GM18498 (cell line): ENCODE results near the gene NETO2.
A peak's percentile ranks its signal among the peaks of the same experiment; 100 is the strongest.
"Not testable (repeated sequence)": the region's sequence is repeated elsewhere in the genome, so short reads cannot be mapped to it uniquely, and the experiment has no call there.

Experiments
- ATAC-seq: cut with Tn5 transposase; IDR thresholded peaks from one replicate; pipeline ENCODE4 v1.9.1; 2021; ENCODE audit warnings: mild to moderate bottlenecking, moderate library complexity; ENCODE audit not compliant: unreplicated experiment

Gene NETO2, protein sequence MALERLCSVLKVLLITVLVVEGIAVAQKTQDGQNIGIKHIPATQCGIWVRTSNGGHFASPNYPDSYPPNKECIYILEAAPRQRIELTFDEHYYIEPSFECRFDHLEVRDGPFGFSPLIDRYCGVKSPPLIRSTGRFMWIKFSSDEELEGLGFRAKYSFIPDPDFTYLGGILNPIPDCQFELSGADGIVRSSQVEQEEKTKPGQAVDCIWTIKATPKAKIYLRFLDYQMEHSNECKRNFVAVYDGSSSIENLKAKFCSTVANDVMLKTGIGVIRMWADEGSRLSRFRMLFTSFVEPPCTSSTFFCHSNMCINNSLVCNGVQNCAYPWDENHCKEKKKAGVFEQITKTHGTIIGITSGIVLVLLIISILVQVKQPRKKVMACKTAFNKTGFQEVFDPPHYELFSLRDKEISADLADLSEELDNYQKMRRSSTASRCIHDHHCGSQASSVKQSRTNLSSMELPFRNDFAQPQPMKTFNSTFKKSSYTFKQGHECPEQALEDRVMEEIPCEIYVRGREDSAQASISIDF

DNA sequence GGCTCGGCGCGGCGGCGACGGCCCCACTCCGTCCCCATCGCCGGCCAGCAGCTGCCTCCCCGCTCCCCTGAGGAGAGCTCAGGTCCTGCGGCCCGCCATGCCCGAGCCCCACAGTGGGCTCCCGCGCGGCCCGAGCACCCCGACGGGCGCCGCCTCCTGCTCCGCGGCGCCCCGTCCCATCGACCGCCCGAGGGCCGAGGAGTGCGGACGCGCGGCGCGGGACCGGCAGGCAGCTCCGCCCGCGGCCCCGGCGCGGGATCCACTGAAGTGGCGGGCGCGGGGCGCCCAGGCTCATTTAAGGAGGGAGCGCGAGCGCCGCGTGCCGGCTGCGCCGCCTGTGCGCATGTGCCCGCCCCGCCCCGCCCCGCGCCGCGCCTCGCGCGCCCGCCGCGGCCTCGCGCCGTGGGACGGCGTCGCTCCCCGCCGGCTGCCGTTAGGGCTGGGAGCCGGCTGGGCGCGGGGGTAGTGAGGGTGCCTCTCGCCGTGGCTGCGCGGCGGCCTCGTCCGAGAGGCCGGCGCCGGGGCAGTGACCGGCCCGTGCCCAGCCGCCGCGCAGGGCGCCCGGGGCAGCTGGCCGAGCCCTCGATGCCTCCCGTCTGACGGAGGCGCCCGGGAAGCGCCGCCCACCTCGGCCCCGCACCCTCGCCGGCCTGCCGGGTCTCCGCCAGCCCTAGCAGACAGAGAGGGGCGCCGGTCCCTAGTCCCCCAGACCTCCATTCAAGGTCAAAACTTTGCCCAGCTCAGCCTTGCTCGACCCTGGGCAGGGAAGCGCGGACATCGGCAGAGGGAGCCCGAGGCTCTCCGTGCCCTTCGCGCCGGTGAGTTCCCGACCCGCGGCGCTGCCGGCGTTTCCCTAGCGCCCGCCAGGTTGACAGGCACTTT, at the start of gene NETO2:
TSS of gene NETO2 (minus strand) at position 269 of the 882 bp plus-strand sequence. CDS start 333 bp downstream, outside the sequence.
- peak; percentile 66 for ATAC-seq

GRCh38 chr16:47182318-47182717, 38.6 kb upstream of the NETO2 start:
- ATAC-seq = no peak

GRCh38 chr16:47181066-47181465, 37.3 kb upstream of the NETO2 start:
- not testable (repeated sequence) for ATAC-seq

DNA sequence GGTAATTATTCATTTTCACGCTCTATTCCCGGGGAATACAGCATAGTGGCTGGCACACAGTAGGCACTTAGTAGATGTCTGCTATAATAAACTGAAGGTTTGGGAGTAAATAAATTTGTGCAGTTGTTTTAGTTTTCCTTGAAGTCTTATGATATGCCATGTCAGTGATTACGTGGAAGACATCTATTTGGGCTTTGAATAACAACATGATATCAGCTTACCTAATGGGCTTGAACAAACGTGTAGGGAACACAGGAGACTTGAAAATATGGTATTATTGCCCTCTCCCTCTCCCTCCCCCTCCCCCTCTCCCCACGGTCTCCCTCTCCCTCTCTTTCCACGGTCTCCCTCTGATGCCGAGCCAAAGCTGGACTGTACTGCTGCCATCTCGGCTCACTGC, 36.3 kb upstream of the NETO2 start:
- ATAC-seq = no peak

GRCh38 chr16:47175152-47175551, 31.4 kb upstream of the NETO2 start:
- ATAC-seq = no peak

- no peak for ATAC-seq
Measured at GRCh38 chr16:47162670-47163420, 19.1 kb upstream of the NETO2 start.

- ATAC-seq = no peak
Measured at GRCh38 chr16:47161464-47161863, 17.7 kb upstream of the NETO2 start.

DNA sequence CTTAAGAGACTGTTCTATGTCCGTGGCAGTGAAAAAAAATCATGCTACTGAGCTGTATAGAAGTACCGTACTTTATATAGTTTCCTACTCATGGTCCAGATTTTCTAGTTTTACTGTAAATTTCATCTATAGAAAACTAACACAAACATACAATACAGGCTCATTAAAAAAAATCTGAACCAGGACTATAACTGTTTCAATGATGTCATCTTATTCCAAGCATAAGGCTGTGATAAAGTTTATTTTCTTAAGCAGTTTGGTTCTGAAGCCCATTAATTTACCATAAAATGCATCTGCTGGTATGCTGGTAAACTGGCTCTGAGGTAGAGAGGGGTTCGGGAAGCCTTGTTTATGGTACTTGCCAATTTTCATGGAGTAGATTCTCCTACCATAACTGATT, 16.7 kb upstream of the NETO2 start:
- no peak for ATAC-seq

GRCh38 chr16:47158992-47159391, 15.2 kb upstream of the NETO2 start:
- no peak for ATAC-seq

DNA sequence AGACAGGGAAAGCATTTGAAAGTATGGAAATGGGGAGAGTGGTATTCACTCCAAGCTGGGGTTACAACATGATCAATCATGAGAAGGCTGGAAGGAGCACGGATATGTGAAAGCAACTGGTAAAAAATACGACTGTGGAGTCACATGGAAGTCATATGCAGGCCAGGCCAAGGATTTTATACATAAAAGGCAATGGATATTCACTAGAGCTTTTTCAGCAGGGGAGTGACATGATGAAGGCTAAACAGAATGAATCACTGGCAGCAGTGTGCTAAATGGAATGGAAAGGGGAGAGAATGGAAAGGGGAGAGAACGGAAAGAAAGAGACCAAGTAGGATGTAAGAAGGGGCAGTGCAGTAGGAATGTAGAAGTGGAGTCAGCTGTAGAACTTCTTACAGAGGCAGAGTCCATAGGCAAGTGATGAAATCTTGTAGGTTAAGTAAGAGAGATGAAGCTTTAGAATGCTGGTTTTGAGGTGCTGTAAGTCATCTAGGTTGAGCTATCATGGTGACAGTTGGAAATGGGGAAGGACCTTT, 13.0 kb upstream of the NETO2 start:
- no peak for ATAC-seq

- ATAC-seq = not testable (repeated sequence)
Measured at GRCh38 chr16:47152501-47152900, 8.8 kb upstream of the NETO2 start.

DNA sequence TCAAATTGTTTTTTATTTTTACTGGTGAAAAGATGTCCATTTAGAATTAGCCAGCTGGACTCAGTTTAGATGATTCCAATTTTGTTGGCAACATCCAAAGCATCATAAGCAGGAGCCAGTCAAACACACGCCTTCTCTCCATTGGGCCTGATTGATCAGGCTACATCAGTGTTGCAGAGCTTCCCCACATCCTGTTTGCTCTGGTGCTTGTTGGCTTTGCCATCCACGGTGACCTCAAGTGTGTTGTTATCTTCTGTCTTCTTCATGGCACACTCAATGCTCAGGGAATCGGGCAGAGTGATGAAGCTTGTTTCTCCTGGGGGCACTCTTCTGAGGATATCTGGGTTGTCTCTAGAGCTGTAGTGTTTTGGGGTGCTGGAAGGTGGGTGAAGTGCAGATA, 6.3 kb upstream of the NETO2 start:
- no peak for ATAC-seq

DNA sequence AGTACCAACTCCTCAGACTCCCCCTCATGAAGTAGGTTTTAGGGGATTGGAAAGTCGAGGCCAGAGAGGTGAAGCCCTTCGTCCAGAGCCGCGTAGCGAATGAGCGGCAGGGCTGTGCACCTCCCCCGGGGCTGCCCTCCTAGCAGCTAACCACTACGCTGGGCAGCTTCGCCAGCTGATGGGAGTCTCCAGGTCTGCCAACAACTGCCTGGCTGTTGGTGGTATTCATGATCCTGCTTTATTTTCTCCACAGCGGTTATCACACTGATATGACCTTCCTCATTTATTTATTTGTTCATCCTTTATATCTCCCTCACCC, 773 bp upstream of the NETO2 start:
- ATAC-seq = no peak

- ATAC-seq = peak; percentile 72
Measured at GRCh38 chr16:47142821-47143676, 696 bp downstream of the NETO2 start.

DNA sequence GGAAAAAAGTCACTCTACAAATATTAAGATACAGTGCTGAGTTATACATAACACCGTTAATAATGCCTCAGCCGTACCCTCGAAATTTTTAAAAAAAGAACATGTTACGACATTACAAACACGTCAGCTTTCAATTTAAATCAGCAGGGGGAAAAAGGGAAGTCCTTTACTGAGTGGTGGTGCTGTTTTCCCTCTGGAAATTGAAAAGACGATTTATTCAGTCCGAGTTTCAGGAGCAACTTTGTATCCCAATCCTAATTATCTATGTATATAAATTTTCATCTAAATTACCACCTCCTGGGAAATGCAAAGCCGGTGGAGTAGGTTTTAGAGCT, 1.3 kb downstream of the NETO2 start:
- no peak for ATAC-seq

DNA sequence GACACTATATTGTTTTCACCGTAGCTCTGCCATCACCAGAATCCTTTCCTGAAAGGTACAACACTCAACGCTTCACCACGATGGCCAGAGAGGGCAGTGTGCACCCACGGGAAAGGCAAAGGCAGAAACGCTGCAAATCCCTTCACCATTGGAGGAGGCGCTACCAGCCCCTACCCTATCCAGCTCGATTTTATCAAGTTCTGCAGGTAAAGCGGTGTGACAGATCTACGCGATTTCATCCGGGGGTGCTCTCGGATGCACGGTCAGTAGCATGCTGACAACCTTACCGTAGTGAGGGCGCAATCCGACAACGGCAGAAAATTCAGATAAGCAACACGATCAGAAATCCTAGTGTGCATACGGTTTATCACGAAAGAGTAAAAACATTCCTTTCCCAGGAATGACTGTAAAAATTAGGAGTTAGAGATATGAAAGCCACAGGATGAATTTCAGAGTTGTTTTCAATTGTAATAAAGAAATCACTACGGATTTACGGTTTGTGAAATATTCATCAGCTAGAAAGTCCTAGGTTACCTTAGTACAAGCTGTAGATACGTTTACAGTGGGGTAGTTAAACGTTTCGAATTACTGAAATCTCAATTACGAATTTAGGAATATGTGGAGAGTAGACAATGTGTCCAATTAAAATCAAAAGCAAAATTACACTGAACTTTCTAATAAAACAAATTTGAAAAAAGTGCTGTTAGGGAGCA, 1.8 kb downstream of the NETO2 start:
- peak; percentile 47 for ATAC-seq

- ATAC-seq = no peak
Measured at GRCh38 chr16:47140686-47141085, 3.1 kb downstream of the NETO2 start.

GRCh38 chr16:47139561-47140185, 4.1 kb downstream of the NETO2 start:
- ATAC-seq = no peak

GRCh38 chr16:47137925-47138324, 5.8 kb downstream of the NETO2 start:
- not testable (repeated sequence) for ATAC-seq
